ENCODE measurements around the gene VWC2L. TPM values are rescaled to one million over a fixed set of nuclear protein-coding genes. Genes with fewer than 3 reads are reported as not detected.

Gene VWC2L
- total RNA-seq, 4 donors from 2014 or later = not detected

DNA sequence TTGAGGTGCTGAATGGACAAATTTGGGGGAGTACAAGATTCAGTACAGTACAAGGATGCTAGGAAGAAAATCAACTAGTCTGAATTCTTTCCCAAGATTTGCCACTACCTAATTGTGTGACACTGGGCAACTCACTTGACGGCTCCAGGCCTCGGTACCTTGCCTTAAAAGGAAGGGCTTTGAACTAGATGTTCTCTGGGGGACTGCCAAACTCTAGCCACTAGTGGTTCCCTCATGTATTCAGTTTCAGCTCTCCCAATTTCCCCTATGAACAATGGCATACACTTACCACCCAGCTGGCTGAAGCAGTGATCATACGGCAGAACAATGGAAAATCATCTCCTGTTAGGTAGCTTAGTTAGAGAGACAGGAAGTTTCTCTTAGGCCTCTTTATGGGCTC, 73.4 kb downstream of the VWC2L start:
- TF ChIP-seq, protein P1, sequence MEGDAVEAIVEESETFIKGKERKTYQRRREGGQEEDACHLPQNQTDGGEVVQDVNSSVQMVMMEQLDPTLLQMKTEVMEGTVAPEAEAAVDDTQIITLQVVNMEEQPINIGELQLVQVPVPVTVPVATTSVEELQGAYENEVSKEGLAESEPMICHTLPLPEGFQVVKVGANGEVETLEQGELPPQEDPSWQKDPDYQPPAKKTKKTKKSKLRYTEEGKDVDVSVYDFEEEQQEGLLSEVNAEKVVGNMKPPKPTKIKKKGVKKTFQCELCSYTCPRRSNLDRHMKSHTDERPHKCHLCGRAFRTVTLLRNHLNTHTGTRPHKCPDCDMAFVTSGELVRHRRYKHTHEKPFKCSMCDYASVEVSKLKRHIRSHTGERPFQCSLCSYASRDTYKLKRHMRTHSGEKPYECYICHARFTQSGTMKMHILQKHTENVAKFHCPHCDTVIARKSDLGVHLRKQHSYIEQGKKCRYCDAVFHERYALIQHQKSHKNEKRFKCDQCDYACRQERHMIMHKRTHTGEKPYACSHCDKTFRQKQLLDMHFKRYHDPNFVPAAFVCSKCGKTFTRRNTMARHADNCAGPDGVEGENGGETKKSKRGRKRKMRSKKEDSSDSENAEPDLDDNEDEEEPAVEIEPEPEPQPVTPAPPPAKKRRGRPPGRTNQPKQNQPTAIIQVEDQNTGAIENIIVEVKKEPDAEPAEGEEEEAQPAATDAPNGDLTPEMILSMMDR (IDR thresholded peaks at IDR 0.05; ENCODE audit: low read depth) = no peak

DNA sequence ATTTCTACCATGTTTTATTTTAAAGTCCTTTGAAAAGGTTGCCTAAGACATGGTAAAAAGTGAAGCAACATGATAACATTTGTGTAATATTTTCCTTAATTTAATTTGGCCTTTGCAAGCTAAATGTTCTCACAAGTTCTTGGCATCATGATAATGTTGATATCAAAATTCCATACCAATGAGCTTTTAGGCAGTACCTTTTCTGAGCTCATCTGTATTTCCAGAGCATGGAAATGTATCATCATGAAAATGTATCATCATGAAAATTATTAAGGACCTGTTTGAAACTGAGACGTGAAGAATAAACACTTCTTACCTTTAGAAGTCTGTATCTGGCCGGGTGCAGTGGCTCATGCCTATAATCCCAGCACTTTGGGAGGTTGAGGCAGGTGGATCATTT, 73.8 kb downstream of the VWC2L start:
- TF ChIP-seq, protein P1 (IDR thresholded peaks at IDR 0.05; ENCODE audit: low read depth) = no peak

DNA sequence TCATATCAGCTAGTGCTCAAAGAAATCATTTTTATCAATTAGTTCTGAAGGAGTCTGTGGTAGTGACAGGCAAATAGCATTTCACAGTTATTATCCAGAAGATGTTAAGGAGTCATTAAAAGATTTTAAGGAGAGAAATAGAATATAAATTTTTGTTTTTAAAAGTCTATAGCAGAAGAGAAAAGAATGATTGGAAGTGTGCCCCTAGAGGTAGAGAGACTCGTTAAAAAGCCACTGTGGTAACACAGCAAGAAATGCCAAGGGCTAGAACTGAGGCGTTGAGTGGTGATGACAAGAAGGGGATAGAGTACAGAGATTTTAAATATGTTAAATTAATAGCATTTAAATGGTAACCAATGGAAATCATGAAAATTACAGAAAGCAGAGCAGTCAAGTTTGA, 78.3 kb downstream of the VWC2L start:
- TF ChIP-seq, protein P1 (IDR thresholded peaks at IDR 0.05; ENCODE audit: low read depth) = no peak

DNA sequence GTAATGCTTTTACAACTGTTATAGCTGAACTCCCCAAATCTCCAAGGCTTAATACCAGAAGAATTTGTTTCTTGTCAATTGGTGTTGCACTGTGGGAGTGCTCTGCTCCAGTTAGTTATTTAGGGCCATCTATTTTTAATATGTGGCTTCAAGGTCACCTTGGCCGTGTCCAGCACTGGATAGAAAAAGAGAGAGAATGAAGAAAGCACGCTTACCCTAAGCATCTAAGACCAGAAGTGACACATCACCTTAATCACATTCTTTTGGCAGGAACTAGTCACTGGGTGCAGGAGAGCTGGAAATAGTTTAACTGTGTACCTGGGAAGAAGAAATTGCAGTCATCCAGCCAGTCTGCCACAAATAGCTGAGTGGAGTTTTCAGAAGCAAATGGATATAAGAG, 78.8 kb downstream of the VWC2L start:
- TF ChIP-seq, protein P1 (IDR thresholded peaks at IDR 0.05; ENCODE audit: low read depth) = no peak

DNA sequence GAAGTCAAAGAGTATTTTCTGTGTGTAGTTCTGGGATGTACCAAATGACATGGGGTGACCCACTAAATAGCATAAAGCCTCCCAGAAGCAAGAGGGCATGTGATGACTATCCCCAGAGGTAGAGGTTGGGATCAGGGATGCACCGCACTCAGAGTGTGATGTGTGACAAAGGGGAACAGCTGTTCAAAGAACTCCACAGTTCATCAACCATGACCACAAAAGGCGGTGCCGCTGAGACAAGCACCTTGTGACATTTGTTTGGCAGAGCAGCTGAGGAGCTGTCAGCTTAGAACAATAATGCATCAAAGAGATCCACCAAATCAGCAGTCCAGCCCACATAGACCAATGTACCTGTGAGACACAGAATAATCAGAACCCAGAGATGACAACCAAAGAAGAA, 81.3 kb downstream of the VWC2L start:
- TF ChIP-seq, protein P1 (IDR thresholded peaks at IDR 0.05; ENCODE audit: low read depth) = no peak

DNA sequence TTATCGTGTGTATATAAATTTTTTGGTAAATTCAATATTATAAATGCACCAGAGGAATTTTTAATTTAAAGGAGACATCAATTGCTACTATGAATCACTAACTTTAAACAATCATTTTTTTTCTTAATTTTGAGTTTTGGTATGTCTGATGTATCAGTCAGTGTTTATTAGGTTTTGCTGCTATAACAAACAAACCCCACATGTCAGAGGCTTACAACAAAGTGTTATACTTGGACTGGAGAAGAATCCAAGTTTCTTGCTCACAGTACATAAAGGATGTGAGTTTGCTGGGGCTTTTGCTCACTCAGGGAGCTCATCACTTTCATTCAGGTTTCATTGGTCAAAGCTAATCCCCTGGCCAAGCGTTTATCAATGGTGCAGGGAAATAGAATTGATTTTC, 81.8 kb downstream of the VWC2L start:
- TF ChIP-seq, protein P1 (IDR thresholded peaks at IDR 0.05; ENCODE audit: low read depth) = no peak

DNA sequence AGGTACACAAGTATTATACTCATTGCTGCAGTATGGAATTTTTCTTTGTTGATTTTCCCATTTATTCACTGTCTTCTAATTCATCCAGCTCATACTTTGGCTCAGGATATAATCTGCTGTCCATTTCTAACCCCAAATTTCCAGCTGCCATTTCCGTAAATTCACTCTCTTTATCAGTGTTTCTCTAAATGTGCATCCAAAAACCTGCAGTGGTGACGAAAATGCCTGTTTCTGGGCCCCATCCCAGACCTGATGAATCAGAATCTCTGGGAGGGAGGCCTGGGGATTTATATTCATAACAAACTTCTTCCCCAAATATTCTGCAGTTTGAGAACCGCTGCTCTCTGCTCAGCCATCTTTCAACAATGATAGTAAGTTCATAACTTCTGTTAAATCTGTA, 86.6 kb downstream of the VWC2L start:
- TF ChIP-seq, protein P1 (IDR thresholded peaks at IDR 0.05; ENCODE audit: low read depth) = no peak
